Measurements from ENCODE around the gene MRPS18A. TPM values are rescaled to one million over a fixed set of nuclear protein-coding genes. Genes with fewer than 3 reads are reported as not detected.

Gene MRPS18A
- total and polyA plus RNA-seq, 2 of the 13 experiments (the other 11 are each of a cell fraction or from before 2014, with no cell fraction given), result 87.8 to 89.1 TPM

GRCh38 chr6:43668151-43669028, 19.2 kb downstream of the MRPS18A start (continued):
- peak; percentile 75; the same call in 1 of the 2 replicates for TF ChIP-seq MTA1 (CRISPR knock-in tag; IDR thresholded peaks at IDR 0.05; ENCODE audit: borderline replicate concordance)
- TF ChIP-seq U2AF2 (IDR thresholded peaks at IDR 0.05; ENCODE audit: low read depth, low read length), result no peak
- TF ChIP-seq ZBTB20 (CRISPR knock-in tag; IDR thresholded peaks at IDR 0.05; ENCODE audit: borderline replicate concordance, low read depth), result peak; percentile 70; the same call in 1 of the 2 replicates
- TF ChIP-seq MBNL3 (CRISPR knock-in tag; conservative IDR thresholded peaks at IDR 0.05), result no peak
- no peak for TF ChIP-seq TBP (CRISPR knock-in tag; IDR thresholded peaks at IDR 0.05)
- no peak; the same call in 1 of the 2 replicates for TF ChIP-seq ARNT (IDR thresholded peaks at IDR 0.05)
- TF ChIP-seq DNMT1 (CRISPR knock-in tag; IDR thresholded peaks at IDR 0.05), result peak; percentile 95; the same call in 1 of the 2 replicates
- TF ChIP-seq FUBP1 (CRISPR knock-in tag; IDR thresholded peaks at IDR 0.05; ENCODE audit: borderline replicate concordance), result 0 out of 2 replicates have a peak, but pooled peaks have one; percentile 59
- peak; percentile 77; the same call in 1 of the 2 replicates for TF ChIP-seq TARDBP (CRISPR knock-in tag; IDR thresholded peaks at IDR 0.05)
- no peak for TF ChIP-seq ZNF20 (CRISPR knock-in tag; IDR thresholded peaks at IDR 0.05)
- TF ChIP-seq, protein P1, sequence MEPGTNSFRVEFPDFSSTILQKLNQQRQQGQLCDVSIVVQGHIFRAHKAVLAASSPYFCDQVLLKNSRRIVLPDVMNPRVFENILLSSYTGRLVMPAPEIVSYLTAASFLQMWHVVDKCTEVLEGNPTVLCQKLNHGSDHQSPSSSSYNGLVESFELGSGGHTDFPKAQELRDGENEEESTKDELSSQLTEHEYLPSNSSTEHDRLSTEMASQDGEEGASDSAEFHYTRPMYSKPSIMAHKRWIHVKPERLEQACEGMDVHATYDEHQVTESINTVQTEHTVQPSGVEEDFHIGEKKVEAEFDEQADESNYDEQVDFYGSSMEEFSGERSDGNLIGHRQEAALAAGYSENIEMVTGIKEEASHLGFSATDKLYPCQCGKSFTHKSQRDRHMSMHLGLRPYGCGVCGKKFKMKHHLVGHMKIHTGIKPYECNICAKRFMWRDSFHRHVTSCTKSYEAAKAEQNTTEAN (CRISPR knock-in tag; conservative IDR thresholded peaks at IDR 0.05), result no peak
- no peak for TF ChIP-seq TRIM24 (CRISPR knock-in tag; IDR thresholded peaks at IDR 0.05)
- no peak for TF ChIP-seq BRF2 (CRISPR knock-in tag; IDR thresholded peaks at IDR 0.05)
- no peak for TF ChIP-seq ZNF441 (CRISPR knock-in tag; IDR thresholded peaks at IDR 0.05; ENCODE audit: borderline replicate concordance)
- TF ChIP-seq, protein P2, sequence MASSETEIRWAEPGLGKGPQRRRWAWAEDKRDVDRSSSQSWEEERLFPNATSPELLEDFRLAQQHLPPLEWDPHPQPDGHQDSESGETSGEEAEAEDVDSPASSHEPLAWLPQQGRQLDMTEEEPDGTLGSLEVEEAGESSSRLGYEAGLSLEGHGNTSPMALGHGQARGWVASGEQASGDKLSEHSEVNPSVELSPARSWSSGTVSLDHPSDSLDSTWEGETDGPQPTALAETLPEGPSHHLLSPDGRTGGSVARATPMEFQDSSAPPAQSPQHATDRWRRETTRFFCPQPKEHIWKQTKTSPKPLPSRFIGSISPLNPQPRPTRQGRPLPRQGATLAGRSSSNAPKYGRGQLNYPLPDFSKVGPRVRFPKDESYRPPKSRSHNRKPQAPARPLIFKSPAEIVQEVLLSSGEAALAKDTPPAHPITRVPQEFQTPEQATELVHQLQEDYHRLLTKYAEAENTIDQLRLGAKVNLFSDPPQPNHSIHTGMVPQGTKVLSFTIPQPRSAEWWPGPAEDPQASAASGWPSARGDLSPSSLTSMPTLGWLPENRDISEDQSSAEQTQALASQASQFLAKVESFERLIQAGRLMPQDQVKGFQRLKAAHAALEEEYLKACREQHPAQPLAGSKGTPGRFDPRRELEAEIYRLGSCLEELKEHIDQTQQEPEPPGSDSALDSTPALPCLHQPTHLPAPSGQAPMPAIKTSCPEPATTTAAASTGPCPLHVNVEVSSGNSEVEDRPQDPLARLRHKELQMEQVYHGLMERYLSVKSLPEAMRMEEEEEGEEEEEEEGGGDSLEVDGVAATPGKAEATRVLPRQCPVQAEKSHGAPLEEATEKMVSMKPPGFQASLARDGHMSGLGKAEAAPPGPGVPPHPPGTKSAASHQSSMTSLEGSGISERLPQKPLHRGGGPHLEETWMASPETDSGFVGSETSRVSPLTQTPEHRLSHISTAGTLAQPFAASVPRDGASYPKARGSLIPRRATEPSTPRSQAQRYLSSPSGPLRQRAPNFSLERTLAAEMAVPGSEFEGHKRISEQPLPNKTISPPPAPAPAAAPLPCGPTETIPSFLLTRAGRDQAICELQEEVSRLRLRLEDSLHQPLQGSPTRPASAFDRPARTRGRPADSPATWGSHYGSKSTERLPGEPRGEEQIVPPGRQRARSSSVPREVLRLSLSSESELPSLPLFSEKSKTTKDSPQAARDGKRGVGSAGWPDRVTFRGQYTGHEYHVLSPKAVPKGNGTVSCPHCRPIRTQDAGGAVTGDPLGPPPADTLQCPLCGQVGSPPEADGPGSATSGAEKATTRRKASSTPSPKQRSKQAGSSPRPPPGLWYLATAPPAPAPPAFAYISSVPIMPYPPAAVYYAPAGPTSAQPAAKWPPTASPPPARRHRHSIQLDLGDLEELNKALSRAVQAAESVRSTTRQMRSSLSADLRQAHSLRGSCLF (CRISPR knock-in tag; IDR thresholded peaks at IDR 0.05; ENCODE audit: borderline replicate concordance), result no peak
- TF ChIP-seq NR2F6 (IDR thresholded peaks at IDR 0.05), result no peak
- peak; percentile 63 for TF ChIP-seq NR2F6 (CRISPR knock-in tag; IDR thresholded peaks at IDR 0.05)
- no peak for TF ChIP-seq KDM5A (IDR thresholded peaks at IDR 0.05; ENCODE audit: borderline replicate concordance, low read length)
- peak; percentile 74; the same call in 1 of the 2 replicates for TF ChIP-seq SOX5 (CRISPR knock-in tag; IDR thresholded peaks at IDR 0.05; ENCODE audit: borderline replicate concordance)
- peak; percentile 22; the same call in 1 of the 2 replicates for TF ChIP-seq LCORL (IDR thresholded peaks at IDR 0.05)
- peak; percentile 97 for TF ChIP-seq LCORL (CRISPR knock-in tag; IDR thresholded peaks at IDR 0.05)

Data from HepG2 (cell line).